OCI-LY1 (cell line): ENCODE measurements around the gene ZSCAN12.
"Not testable (repeated sequence)": the region's sequence is repeated elsewhere in the genome, so short reads cannot be mapped to it uniquely, and the experiment has no call there.

Experiments used
- H2AFZ ChIP-seq: fragments of 200-600 bp; sonication (generic), shearing (Covaris generic); 2 replicates; pipeline ENCODE4 v1.6.0; 2014; ENCODE audit warnings: antibody characterized with exemption, mild to moderate bottlenecking, low read length
- H3F3A ChIP-seq: fragments of 200-600 bp; sonication (generic), shearing (Covaris generic); 2 replicates; pipeline ENCODE4 v1.6.0; 2014; ENCODE audit warnings: mild to moderate bottlenecking, antibody characterized with exemption, low read length, moderate library complexity; ENCODE audit not compliant: insufficient read depth
- H3K27ac ChIP-seq: fragments of 200-600 bp; sonication (generic); 2 replicates; pipeline ENCODE4 v1.5.1; 2014; ENCODE audit warnings: low read length, mixed run types, mild to moderate bottlenecking, low read depth; ENCODE audit not compliant: poor library complexity, severe bottlenecking
- H3K27me3 ChIP-seq: fragments of 200-600 bp; sonication (generic); 2 replicates; pipeline ENCODE4 v1.6.0; 2014; ENCODE audit warnings: antibody characterized with exemption, mild to moderate bottlenecking, low read length, moderate library complexity; ENCODE audit not compliant: insufficient read depth
- H3K36me3 ChIP-seq: fragments of 200-600 bp; sonication (generic); 2 replicates; pipeline ENCODE4 v1.6.1; 2014; ENCODE audit warnings: mild to moderate bottlenecking, antibody characterized with exemption, low read length, moderate library complexity, mixed read lengths; ENCODE audit not compliant: insufficient read depth
- H3K4me1 ChIP-seq: fragments of 200-600 bp; sonication (generic); 2 replicates; pipeline ENCODE4 v1.5.1; 2014; ENCODE audit warnings: mild to moderate bottlenecking, low read length, moderate library complexity; ENCODE audit not compliant: insufficient read depth, severe bottlenecking
- H3K4me2 ChIP-seq: fragments of 200-600 bp; sonication (generic), shearing (Covaris generic); 2 replicates; pipeline ENCODE4 v1.6.1; 2014; ENCODE audit warnings: low read length
- H3K4me3 ChIP-seq: fragments of 200-600 bp; sonication (generic); 2 replicates; pipeline ENCODE4 v1.5.1; 2014; ENCODE audit warnings: low read length, low read depth, mild to moderate bottlenecking, mixed read lengths; ENCODE audit not compliant: poor library complexity, severe bottlenecking
- H3K79me2 ChIP-seq: fragments of 200-600 bp; shearing (Covaris generic); 2 replicates; pipeline ENCODE4 v1.6.1; 2016; ENCODE audit warnings: mixed run types, low read length, mixed read lengths; ENCODE audit not compliant: insufficient read depth
- H3K9ac ChIP-seq: fragments of 200-600 bp; sonication (generic), shearing (Covaris generic); 2 replicates; pipeline ENCODE4 v1.6.1; 2014; ENCODE audit warnings: mild to moderate bottlenecking, low read length, mixed read lengths
- H3K9me2 ChIP-seq: fragments of 200-600 bp; sonication (generic), shearing (Covaris generic); 2 replicates; pipeline ENCODE4 v1.6.1; 2014; ENCODE audit warnings: low read depth, mild to moderate bottlenecking, low read length, mixed read lengths
- H3K9me3 ChIP-seq: fragments of 200-600 bp; shearing (Covaris generic); 2 replicates; pipeline ENCODE4 v1.6.1; 2014; ENCODE audit warnings: low read length, mixed read lengths
- H4K20me1 ChIP-seq: fragments of 200-600 bp; sonication (generic), shearing (Covaris generic); 2 replicates; pipeline ENCODE4 v1.6.0; 2016; ENCODE audit warnings: mild to moderate bottlenecking, low read length; ENCODE audit not compliant: insufficient read depth
- EZH2 ChIP-seq: fragments of 200-600 bp; sonication (generic), shearing (Covaris generic); IDR thresholded peaks from 2 replicates; pipeline ENCODE4 v1.8.0; 2017; ENCODE audit warnings: borderline replicate concordance, mixed run types, mild to moderate bottlenecking, antibody characterized with exemption, low read length, moderate library complexity, mixed read lengths
- TF ChIP-seq, protein P1 (sequence below): fragments of 200-600 bp; sonication (generic), shearing (Covaris generic); IDR thresholded peaks from 2 replicates; pipeline ENCODE4 v1.5.1; 2017; ENCODE audit warnings: mild to moderate bottlenecking, antibody characterized with exemption, low read length, moderate library complexity, mixed read lengths

ZSCAN12 gene

DNA sequence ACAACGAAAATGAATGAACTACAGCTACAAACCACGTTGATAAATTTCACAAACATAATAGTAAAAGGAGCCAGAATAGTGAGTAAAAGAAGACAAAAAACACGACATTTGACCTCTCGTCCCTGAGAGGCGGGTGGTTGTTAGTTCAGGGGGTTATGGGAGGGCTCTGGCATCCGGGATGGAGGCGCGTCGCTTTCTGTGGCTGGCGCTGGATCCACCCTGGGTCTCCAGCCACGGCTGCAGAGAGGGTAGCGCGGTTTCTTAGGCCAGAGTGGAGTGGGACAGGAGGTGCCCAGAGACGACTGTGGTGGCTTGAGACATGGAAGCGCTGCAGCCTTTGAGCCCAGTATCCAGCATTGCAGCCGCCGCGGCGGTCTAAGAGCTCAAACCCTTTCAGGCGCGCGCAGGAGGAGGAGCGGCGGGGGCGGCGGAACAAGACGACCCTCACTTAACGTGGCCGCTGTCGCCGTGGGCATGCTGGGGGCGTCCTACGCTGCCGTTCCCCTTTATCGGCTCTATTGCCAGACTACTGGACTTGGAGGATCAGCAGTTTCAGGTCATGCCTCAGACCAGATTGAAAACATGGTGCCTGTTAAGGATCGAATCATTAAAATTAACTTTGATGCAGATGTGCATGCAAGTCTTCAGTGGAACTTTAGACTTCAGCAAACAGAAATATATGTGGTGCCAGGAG, 47.4 kb upstream of the ZSCAN12 start:
- Histone ChIP-seq H3K4me3 (no peak overlapping the region), H3K9me3 (0 out of 2 replicates have a peak, but pooled peaks cover 3% of the 10 kb centered on the region), H3K36me3 (no peaks in the 10 kb centered on the region), H3K9me2 (no peaks in the 10 kb centered on the region), H3K4me1 (no peaks in the 10 kb centered on the region), H3F3A (no peaks in the 10 kb centered on the region), H3K27ac (no peak overlapping the region), H3K9ac (no peak overlapping the region), H3K27me3 (no peaks in the 10 kb centered on the region), H2AFZ (no peak overlapping the region), H3K79me2 (no peaks in the 10 kb centered on the region), H3K4me2 (no peak overlapping the region), H4K20me1 (no peaks in the 10 kb centered on the region)
- no peak for TF ChIP-seq EZH2
- TF ChIP-seq, protein P1, sequence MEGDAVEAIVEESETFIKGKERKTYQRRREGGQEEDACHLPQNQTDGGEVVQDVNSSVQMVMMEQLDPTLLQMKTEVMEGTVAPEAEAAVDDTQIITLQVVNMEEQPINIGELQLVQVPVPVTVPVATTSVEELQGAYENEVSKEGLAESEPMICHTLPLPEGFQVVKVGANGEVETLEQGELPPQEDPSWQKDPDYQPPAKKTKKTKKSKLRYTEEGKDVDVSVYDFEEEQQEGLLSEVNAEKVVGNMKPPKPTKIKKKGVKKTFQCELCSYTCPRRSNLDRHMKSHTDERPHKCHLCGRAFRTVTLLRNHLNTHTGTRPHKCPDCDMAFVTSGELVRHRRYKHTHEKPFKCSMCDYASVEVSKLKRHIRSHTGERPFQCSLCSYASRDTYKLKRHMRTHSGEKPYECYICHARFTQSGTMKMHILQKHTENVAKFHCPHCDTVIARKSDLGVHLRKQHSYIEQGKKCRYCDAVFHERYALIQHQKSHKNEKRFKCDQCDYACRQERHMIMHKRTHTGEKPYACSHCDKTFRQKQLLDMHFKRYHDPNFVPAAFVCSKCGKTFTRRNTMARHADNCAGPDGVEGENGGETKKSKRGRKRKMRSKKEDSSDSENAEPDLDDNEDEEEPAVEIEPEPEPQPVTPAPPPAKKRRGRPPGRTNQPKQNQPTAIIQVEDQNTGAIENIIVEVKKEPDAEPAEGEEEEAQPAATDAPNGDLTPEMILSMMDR, result no peak

GRCh38 chr6:28444759-28445158, 45.2 kb upstream of the ZSCAN12 start:
- not testable (repeated sequence) for H3K9me3 ChIP-seq, H3K36me3 ChIP-seq, H3F3A ChIP-seq, H3K79me2 ChIP-seq, H3K9ac ChIP-seq, H3K4me2 ChIP-seq, H4K20me1 ChIP-seq, H2AFZ ChIP-seq, H3K27me3 ChIP-seq, H3K4me3 ChIP-seq, H3K9me2 ChIP-seq, H3K27ac ChIP-seq, H3K4me1 ChIP-seq

GRCh38 chr6:28443112-28443773, 43.7 kb upstream of the ZSCAN12 start, which contains the start of gene ZSCAN23:
TSS of gene ZSCAN23 (minus strand) at chr6:28443491. CDS start at chr6:28436266, 7,225 bp downstream.
- Histone ChIP-seq H3K4me2 (no peak within 1 kb of the TSS), H3K36me3 (no peaks in the 10 kb centered on the region), H3K9me3 (0 out of 2 replicates have a peak, but pooled peaks cover 3% of the 10 kb centered on the region), H3K9ac (no peak within 1 kb of the TSS), H3K9me2 (no peaks in the 10 kb centered on the region), H3K27ac (no peak within 1 kb of the TSS), H2AFZ (no peak within 1 kb of the TSS), H3K4me3 (no peak within 1 kb of the TSS), H3F3A (no peaks in the 10 kb centered on the region), H4K20me1 (no peaks in the 10 kb centered on the region), H3K27me3 (no peaks in the 10 kb centered on the region), H3K4me1 (no peaks in the 10 kb centered on the region), H3K79me2 (no peaks in the 10 kb centered on the region)
- no peak for TF ChIP-seq EZH2
- TF ChIP-seq, protein P1, result no peak
